ENCODE data around the gene MEIS2. TPM values are rescaled to one million over a fixed set of nuclear protein-coding genes. Genes with fewer than 3 reads are reported as not detected.

The MEIS2 gene
- total RNA-seq, 1 experiment from 2014 or later = 9.3 TPM

DNA sequence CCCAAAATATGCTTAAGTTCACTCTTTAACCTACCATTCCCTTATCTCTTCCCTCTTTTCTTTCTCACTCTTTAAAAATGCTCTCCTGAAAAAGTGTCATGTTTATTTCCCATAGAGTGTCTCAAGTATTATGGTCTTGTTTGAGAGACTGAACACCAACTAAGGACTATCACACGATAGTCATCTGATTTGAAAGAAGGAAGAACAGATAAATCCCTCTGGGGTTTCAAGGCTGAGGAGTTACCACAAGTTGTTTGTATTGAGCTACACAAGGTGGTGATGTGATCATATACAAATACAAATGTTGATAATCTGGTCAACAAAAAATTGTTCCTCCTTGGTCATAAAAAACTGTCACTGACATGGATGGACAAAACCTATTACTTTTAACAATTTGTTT lies 13.8 kb downstream of the MEIS2 start:
- intact Hi-C loops (cut with micrococcal nuclease; ENCODE audit: unreplicated experiment) = no loop called here
- BruUV-seq (replicated peaks) = no TSS peak
- no peaks in the 10 kb centered on the region for H3K36me3 ChIP-seq (ENCODE audit: insufficient read depth, low read length, poor library complexity, severe bottlenecking)

DNA sequence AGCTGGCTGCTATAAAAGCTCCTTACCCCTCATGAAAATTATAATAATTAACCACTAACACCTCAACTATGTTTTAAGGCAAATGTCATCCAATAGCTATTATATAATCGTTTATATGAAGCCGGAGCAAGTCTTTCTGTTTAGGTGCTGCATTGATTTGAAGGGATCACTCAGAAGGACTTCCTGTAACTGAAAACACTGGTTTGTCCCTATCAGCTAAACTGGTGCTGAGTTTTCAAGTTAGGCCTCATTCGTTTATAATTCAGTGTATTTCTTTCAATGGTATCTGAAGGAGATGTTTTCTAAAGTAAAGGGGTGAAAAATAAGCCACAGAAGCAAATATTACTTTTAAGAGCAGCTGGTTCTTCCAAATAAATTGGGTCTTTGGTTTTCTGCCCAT lies 14.2 kb downstream of the MEIS2 start:
- Histone ChIP-seq H3K4me3 (ENCODE audit: low read depth, low read length, poor library complexity, severe bottlenecking) (no peak overlapping the region), H3K27ac (ENCODE audit: low read depth, low read length, poor library complexity, severe bottlenecking) (no peak overlapping the region), H3K36me3 (ENCODE audit: insufficient read depth, low read length, poor library complexity, severe bottlenecking) (no peaks in the 10 kb centered on the region), H3K27me3 (replicated peaks; ENCODE audit: insufficient read depth, low read depth, low read length, poor library complexity) (no peaks in the 10 kb centered on the region), H3K9me3 (ENCODE audit: low read depth, low read length, poor library complexity, severe bottlenecking) (no peaks in the 10 kb centered on the region), H3K4me1 (ENCODE audit: insufficient read depth, low read length, poor library complexity, severe bottlenecking) (no peaks in the 10 kb centered on the region)
- TF ChIP-seq, protein P1, sequence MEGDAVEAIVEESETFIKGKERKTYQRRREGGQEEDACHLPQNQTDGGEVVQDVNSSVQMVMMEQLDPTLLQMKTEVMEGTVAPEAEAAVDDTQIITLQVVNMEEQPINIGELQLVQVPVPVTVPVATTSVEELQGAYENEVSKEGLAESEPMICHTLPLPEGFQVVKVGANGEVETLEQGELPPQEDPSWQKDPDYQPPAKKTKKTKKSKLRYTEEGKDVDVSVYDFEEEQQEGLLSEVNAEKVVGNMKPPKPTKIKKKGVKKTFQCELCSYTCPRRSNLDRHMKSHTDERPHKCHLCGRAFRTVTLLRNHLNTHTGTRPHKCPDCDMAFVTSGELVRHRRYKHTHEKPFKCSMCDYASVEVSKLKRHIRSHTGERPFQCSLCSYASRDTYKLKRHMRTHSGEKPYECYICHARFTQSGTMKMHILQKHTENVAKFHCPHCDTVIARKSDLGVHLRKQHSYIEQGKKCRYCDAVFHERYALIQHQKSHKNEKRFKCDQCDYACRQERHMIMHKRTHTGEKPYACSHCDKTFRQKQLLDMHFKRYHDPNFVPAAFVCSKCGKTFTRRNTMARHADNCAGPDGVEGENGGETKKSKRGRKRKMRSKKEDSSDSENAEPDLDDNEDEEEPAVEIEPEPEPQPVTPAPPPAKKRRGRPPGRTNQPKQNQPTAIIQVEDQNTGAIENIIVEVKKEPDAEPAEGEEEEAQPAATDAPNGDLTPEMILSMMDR (conservative IDR thresholded peaks at IDR 0.05; ENCODE audit: low read depth, low read length) = no peak
- TF ChIP-seq EZH2 (IDR thresholded peaks at IDR 0.05; ENCODE audit: borderline replicate concordance, low read depth, low read length, poor library complexity, severe bottlenecking) = no peak
- CTCF ChIA-PET = no interaction called here
- no TSS peak for BruUV-seq (replicated peaks)
- POLR2A ChIA-PET (ENCODE audit: low non-redundant PET) = no interaction called here
- intact Hi-C loops (cut with micrococcal nuclease; ENCODE audit: unreplicated experiment) = no loop called here
- no peak for DNase-seq (ENCODE audit: low spot score)

More for the DNA sequence above, 13.8 kb downstream of the MEIS2 start:
- TF ChIP-seq, protein P1 (conservative IDR thresholded peaks at IDR 0.05; ENCODE audit: low read depth, low read length) = no peak
- TF ChIP-seq EZH2 (IDR thresholded peaks at IDR 0.05; ENCODE audit: borderline replicate concordance, low read depth, low read length, poor library complexity, severe bottlenecking) = no peak
- ChIA-PET POLR2A (ENCODE audit: low non-redundant PET) (no interaction called here), CTCF (no interaction called here)
- Histone ChIP-seq H3K4me1 (ENCODE audit: insufficient read depth, low read length, poor library complexity, severe bottlenecking) (no peaks in the 10 kb centered on the region), H3K27me3 (replicated peaks; ENCODE audit: insufficient read depth, low read depth, low read length, poor library complexity) (no peaks in the 10 kb centered on the region), H3K9me3 (ENCODE audit: low read depth, low read length, poor library complexity, severe bottlenecking) (no peaks in the 10 kb centered on the region), H3K4me3 (ENCODE audit: low read depth, low read length, poor library complexity, severe bottlenecking) (no peak overlapping the region), H3K27ac (ENCODE audit: low read depth, low read length, poor library complexity, severe bottlenecking) (no peak overlapping the region)
- DNase-seq (ENCODE audit: low spot score) = no peak

DNA sequence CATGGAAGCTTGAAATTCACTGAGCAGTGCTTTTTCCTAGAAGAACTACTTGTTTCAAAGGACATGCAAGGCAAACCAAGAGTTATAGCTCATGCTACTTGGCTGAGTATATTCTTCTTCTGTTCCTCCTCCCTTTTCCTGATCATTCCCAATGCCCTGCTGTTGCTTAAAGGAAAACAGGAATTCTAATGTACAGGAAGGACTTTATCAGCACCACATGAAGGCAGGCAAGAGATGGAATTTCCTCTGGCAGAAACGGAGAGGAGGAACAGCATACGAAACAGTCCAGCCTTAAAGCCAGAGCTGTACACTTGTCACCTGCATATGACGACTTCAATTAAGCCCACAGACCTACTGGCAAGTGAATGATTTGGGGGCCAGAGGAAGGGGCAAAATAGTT lies 15.7 kb downstream of the MEIS2 start:
- H3K27ac ChIP-seq (ENCODE audit: low read depth, low read length, poor library complexity, severe bottlenecking) = no peak overlapping the region
- no TSS peak for BruUV-seq (replicated peaks)
- H3K36me3 ChIP-seq (ENCODE audit: insufficient read depth, low read length, poor library complexity, severe bottlenecking) = no peaks in the 10 kb centered on the region
- intact Hi-C loops (cut with micrococcal nuclease; ENCODE audit: unreplicated experiment) = no loop called here
- H3K9me3 ChIP-seq (ENCODE audit: low read depth, low read length, poor library complexity, severe bottlenecking) = no peaks in the 10 kb centered on the region
- CTCF ChIA-PET = no interaction called here
- no peak overlapping the region for H3K4me3 ChIP-seq (ENCODE audit: low read depth, low read length, poor library complexity, severe bottlenecking)
- no peaks in the 10 kb centered on the region for H3K27me3 ChIP-seq (replicated peaks; ENCODE audit: insufficient read depth, low read depth, low read length, poor library complexity)
- POLR2A ChIA-PET (ENCODE audit: low non-redundant PET) = no interaction called here
- H3K4me1 ChIP-seq (ENCODE audit: insufficient read depth, low read length, poor library complexity, severe bottlenecking) = no peaks in the 10 kb centered on the region
- no peak for TF ChIP-seq EZH2 (IDR thresholded peaks at IDR 0.05; ENCODE audit: borderline replicate concordance, low read depth, low read length, poor library complexity, severe bottlenecking)
- TF ChIP-seq, protein P1 (conservative IDR thresholded peaks at IDR 0.05; ENCODE audit: low read depth, low read length) = no peak
- DNase-seq (ENCODE audit: low spot score) = no peak

All from A673 (cell line).